A673 (cell line): Measurements from ENCODE around the gene TTBK2.

Source experiments
- EZH2 ChIP-seq: fragments of 200-600 bp; sonication (generic); IDR thresholded peaks from 2 replicates; pipeline ENCODE4 v1.6.1; 2017; ENCODE audit warnings: borderline replicate concordance, low read depth, mild to moderate bottlenecking, mixed read lengths, antibody characterized with exemption, low read length; ENCODE audit not compliant: poor library complexity, severe bottlenecking
- TF ChIP-seq, protein P1 (sequence below): fragments of 300-800, 200-600 bp; sonication (generic); conservative IDR thresholded peaks from 2 replicates; pipeline ENCODE4 v1.5.1; 2017; ENCODE audit warnings: low read depth, mild to moderate bottlenecking, antibody characterized with exemption, low read length, moderate library complexity, mixed read lengths

DNA sequence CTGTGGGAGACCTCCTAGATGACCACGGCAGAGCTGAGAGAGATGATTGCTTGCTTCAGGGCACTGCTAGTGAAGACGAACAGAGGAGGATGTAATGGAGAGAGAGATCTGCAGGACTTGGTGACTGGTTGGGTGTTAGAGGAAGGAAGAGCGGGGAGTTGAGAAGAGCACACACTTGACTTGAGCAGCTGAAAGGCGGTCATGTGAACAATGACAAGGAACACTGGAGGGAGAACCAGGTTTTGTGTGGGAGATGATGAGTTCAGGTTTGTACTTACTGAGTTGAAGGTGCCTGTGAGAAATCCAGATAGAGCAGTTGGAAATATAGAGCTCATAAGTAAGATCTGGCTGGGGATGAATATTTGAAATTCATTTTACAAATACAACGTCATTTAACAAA lies 224.0 kb downstream of the TTBK2 start:
- no peak for TF ChIP-seq EZH2
- TF ChIP-seq, protein P1, sequence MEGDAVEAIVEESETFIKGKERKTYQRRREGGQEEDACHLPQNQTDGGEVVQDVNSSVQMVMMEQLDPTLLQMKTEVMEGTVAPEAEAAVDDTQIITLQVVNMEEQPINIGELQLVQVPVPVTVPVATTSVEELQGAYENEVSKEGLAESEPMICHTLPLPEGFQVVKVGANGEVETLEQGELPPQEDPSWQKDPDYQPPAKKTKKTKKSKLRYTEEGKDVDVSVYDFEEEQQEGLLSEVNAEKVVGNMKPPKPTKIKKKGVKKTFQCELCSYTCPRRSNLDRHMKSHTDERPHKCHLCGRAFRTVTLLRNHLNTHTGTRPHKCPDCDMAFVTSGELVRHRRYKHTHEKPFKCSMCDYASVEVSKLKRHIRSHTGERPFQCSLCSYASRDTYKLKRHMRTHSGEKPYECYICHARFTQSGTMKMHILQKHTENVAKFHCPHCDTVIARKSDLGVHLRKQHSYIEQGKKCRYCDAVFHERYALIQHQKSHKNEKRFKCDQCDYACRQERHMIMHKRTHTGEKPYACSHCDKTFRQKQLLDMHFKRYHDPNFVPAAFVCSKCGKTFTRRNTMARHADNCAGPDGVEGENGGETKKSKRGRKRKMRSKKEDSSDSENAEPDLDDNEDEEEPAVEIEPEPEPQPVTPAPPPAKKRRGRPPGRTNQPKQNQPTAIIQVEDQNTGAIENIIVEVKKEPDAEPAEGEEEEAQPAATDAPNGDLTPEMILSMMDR, result no peak
